Ammon's horn (tissue), 1 donor: Measurements from ENCODE around the gene LRRIQ3.
A peak's percentile ranks its signal among the peaks of the same experiment; 100 is the strongest.
"Not testable (repeated sequence)": the region's sequence is repeated elsewhere in the genome, so short reads cannot be mapped to it uniquely, and the experiment has no call there.

Experiments used
- DNase-seq: peaks from one replicate; pipeline ENCODE4 v3.0.0-alpha.2; 2016; ENCODE audit warnings: low spot score

Gene LRRIQ3, protein sequence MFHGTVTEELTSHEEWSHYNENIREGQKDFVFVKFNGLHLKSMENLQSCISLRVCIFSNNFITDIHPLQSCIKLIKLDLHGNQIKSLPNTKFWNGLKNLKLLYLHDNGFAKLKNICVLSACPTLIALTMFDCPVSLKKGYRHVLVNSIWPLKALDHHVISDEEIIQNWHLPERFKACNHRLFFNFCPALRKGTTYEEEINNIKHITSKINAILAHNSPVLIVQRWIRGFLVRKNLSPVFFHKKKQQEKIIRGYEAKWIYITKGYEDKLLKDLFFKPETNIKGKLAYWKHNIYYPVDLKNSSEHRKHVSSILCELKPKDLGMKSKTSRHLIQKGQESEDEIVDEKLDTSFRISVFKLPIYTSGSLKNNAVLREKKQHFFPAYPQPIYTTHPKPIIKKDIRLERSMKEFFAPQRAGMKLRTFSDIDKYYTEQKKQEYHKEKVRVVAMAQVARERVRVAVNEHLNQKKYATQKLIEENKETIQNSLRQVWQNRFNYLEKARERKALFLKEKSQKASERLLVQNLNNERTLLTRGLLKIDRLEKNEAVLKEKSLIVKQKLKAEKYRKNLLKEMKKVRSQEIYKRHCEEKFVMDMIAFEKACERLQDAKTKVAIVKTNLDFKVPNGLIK

DNA sequence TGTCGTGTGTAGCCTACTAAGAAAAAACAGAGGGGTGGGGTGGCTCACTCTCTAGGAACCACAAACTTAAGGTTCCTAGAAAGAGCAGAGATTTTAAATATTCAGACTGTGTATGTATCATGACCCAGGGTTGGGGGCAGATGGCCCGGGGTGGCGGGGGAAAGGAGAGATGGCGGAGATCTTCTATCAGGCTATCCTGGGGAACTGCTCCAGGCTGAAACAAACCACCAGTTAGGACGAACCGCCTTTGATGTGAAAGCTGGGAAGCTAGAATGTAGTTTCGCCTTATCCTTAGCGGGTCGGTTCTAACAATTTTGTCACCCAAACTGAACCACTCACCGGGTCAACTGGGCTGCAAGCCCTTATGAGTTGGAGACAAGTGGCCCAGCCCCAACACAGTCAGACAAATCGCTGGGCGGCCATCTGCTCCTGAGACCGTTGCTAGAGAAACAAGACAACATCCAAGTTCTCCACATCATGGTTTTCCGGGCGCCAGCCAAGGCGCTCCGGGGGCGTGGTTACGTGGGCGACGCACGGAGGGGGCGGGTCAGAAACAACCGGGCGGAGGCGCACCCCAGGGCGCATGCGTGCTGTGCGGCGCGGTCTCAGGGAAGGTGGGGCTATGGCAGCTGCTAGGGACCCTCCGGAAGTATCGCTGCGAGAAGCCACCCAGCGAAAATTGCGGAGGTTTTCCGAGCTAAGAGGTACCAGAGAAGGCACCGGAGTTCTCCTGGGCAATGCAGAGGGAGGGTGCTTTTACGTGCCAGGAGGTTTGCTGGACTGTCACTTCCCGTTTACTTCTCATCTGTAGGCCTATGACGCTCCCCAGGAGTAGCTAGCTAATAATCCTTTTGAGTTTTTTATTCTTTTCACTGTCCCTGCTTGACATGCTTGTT lies at the start of gene LRRIQ3, which contains the start of gene FPGT:
LRRIQ3 (minus strand) TSS at position 520 of the 896 bp plus-strand sequence. CDS start 14,492 bp downstream, outside the sequence.
FPGT (plus strand) TSS at position 586 of the 896 bp plus-strand sequence; CDS start at position 623, 37 bp downstream.
- DNase-seq = peak; percentile 96

DNA sequence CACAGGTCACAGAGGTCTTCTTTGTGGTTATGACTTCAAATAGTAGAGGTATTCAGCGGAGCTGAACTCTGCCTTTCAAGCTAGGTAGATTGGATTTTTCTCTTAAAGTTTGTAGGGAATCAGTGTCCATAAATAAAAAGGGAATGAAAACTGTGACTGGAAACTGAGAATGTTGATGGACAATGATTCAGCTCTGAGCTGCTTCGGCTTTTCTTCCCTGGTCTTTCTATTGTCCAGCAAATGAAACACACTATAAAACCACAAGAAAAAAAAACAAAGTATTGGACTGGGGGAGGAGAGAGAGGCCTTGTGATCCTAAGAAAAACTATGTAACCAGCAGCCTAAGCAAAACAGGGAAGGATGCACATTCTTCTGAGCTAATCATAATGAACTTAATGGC lies 48.3 kb upstream of the LRRIQ3 start:
- no peak for DNase-seq

DNA sequence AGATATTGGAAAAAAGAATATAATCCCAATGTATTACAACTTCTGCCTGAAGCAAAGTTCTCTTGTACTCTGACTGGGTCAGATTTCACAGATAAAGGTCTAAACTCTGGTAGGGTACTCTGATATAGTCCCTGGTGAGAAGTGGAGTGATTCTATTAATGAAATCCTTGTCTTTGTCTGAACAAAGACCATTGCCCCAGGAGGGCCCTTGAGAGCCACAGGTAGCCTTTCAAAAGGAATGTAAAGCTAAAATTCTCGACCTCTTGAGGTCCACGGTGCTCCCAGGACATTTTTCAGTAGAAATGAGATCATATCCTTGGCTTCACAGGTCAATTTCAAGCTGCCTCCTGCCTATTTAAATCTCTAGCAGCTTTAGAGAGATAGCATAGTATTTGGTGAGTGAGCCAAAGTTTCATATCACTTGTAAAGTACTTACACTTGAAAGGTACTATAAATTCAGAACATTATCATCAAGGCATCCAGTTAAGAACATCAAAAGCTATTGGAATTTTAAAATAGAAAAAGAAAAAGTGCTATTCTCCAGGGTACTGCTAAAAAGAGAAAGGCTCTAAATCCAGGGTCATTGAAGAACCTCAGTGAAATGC lies 47.3 kb upstream of the LRRIQ3 start:
- DNase-seq = no peak

DNA sequence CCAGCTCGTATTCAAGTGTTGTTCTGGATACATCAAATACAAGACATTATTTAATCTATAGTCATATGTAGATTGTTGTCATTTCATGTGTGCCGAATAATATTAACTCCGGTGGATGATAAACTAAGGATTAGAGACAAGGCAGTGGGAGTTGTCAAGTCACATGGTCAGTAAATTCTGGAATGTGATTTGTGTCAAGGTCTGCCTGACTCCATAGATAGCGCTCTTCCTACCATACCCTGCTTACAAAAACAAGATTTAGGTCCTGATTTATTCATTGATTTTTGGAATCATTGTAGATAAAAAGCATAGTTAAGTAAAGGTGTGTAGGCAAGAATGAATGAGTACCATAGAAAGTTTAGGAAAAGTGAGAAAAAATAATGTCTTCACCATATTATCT lies 39.8 kb upstream of the LRRIQ3 start:
- DNase-seq = no peak

DNA sequence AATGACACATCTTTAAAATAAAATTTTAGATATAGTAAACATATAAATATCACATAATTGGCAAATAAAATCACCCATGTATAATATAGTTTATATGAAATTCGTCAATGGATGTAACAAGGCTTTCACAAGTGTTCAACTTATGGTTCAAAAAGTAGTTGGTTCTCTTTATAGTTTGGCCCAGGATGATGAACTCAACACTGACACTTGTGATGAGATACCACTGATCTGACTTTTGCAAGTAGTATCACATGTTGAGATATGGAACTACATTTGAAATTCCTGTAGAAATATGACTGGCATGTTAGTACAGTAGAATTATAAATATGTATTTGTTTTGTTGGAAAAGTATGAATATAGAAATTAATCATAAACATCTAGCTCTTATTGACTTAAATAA lies 39.1 kb upstream of the LRRIQ3 start:
- no peak for DNase-seq

DNA sequence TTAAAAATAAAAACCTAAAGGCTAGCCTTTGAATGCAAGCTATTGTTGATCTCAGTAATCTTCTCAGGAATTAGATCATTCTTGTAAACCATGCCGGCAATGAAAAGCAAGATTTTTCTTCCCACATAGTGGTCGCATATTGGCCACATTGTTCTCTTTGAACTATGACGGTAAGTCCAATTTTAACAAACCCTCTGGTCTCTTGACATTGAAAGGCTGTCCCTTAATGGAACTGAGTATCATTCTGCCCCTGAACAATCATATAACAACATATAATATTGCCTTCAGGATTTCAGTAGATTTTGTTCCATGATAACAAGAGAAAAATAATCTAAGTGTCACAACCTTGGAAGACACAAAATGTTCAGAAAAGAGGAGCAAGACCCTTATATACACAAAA lies 38.5 kb upstream of the LRRIQ3 start:
- DNase-seq = no peak

DNA sequence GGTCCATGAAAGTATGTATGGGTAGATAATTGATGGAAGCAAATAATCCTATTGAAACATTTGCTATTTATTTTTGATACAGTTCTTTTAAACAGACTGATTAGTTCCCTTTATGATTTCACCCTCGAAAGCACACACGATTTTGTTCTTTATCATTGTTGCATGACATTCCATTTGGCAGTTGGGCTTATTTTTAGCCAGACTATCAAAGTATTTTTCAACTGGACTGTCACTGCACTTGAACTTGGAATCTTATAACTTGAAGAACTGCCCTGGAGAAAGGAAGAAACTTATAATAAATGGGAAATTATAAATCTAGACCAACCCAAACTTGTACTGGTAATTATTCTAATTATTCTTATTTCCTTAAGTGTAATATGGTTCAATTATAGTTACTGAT lies 37.2 kb upstream of the LRRIQ3 start, which contains the start of gene TNNI3K:
TNNI3K (plus strand) TSS at position 235 of the 400 bp plus-strand sequence; CDS start at position 300, 65 bp downstream.
- no peak for DNase-seq

DNA sequence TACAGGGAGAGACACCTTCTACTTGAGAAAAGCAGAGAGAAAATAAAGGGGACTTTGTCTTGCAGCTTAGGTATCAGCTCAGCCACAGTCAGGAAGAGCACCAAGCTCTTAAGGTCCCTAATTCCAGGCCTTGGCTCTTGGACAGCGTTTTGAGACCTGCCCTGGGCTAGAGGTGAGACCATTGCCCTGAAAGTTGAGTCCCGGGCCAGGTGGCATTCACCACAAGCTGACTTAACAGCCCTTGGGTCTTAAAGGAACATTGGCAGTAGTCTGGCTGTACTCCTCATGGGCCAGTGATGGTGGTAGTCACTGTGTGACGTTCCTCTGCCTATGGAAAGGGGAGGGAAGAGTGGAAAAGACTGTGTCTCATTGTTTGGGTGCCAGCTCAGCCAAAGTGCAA lies 25.5 kb upstream of the LRRIQ3 start:
- no peak for DNase-seq

DNA sequence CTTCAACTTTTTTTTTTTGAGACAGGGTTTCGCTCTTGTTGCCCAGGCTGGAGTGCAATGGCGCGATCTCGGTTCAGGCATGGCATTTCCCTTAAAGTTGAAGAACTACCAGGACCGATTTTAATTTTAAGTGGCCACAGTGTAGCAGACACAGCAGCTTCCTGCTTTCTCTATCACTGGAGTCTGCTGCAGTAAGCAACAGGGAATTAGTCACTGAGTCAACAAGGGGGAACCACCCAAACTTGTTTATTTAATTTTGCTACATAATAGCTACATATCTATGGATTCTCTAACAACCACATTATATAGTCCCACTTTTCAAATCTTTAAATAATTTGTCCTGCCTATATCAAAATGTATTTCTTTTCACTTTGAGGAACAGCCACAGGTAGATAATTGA lies 24.7 kb upstream of the LRRIQ3 start:
- no peak for DNase-seq

DNA sequence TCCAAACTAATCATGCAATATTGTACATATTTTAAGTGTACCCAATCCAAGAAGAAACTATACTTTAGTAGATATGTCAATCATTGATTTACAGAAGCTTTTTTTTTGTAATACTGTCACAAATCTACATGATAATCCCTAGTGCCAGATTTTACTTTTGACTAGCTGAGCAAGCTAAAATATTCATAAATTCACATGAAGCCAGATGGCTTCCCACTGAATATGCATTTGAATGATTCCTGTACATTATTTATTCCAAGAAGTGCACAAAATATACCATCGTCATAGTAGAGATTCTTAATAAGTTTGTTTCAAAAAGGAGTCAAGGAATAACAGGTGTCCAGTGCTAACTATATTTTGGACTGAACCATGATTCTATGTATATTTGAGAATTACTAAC lies 17.3 kb upstream of the LRRIQ3 start:
- no peak for DNase-seq

DNA sequence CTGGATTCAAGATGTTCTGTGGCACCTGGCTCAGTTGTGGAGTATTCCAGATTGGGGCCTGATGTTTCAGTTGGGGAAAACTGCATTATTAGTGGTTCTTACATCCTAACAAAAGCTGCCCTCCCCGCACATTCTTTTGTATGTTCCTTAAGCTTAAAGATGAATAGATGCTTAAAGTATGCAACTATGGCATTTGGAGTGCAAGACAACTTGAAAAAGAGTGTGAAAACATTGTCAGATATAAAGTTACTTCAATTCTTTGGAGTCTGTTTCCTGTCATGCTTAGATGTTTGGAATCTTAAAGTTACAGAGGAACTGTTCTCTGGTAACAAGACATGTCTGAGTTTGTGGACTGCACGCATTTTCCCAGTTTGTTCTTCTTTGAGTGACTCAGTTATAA lies 7.3 kb upstream of the LRRIQ3 start:
- no peak for DNase-seq

DNA sequence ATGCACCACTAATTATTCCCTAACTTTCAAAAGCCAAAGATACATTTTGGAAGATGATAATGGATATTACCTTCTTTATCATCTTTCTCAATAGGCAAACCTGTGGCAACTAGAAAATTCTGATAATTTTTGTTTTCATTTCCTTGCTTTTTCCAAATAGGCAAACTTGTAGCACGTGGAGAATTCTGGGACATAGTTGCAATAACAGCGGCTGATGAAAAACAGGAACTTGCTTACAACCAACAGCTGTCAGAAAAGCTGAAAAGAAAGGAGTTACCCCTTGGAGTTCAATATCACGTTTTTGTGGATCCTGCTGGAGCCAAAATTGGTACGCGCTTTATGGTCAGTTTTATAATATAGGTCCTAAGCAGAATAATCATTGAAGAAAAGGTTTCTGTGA lies 1.5 kb upstream of the LRRIQ3 start:
- DNase-seq = no peak

DNA sequence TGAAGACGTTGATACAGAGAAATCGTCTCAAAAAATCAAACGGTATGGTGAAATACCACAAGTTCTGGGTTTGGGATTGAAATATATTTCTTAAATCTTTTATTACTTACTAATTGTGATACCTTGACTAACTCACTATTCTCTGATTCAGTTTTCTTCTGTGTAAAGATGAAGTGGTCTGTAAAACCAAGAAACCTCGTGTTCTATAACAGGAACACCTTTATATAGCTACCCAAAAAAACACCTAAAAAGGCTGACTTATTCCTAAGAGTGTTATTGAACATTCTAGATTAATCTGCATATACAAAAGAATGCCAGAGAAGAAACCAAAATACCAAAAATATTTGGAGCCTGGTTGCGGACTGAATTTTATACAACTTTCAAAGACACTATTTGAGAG lies 721 bp downstream of the LRRIQ3 start:
- no peak for DNase-seq

DNA sequence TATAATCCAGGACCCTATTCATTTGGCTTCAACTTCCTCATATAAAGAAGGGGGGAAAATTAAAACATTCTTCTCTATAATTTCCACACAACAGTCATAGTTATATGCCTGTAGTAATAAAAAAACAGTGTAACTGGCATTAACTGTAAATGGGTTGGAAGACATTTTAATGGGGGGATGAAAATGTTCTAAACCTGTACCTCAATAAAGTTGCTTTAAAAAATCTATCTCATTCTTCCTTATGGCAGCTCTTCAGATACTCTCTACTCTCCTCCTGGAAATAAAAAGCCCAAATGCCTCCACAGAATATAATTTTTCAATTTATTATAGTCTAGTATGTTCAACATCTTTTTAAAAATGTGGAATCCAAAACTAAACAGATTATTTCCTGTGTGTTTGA lies 2.6 kb downstream of the LRRIQ3 start:
- DNase-seq = no peak

DNA sequence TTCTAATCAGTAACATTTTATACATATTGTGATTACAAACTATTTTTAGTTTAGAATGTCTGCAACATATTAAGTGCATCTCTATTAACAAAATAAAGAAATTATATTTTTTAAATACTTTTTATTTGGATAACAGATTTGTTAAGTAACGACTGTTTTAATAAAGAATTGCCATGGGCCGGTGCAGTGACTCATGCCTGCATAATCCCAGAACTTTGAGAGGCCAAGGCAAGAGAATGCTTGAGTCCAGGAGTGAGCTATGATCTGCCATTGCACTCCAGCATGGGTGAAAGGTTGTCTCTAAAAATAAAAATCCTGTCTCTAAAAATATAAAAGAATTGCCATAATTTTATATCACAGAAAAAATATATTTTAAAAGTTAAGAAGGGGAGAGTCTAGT lies 4.1 kb downstream of the LRRIQ3 start:
- no peak for DNase-seq

DNA sequence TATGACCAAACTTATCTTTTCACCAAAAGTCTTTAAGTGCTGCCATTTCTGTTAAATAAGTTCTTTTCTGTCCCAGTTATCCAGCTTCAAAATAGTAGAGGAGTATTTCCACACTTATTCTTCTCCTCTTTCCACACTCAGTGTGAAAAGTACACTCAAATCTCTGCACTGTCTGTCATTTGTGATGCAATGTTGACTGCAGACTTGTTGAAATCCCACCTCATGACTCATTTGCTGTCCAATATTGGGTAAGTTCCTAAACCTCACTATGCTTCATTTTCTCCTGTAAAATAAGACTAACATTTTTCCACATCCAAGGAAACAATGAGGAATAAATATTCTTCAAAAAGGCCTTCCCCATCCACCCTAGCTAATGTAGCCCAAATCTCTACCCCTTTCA lies 17.5 kb downstream of the LRRIQ3 start:
- DNase-seq = no peak

DNA sequence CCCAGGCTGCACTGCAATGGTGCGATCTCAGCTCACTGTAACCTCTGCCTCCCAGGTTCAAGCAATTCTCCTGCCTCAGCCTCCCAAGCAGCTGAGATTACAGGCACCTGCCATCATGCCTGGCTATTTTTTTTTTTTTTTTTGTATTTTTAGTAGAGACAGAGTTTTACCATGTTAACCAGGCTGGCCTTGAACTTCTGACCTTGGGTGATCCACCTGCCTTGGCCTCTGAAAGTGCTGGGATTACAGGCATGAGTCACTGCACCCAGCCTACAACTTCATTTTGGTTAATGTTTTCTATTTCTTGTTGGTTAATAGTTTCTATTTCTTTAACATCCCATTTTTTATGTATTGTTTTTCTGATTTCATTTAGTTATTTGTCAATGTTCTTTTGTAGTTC lies 23.6 kb downstream of the LRRIQ3 start:
- not testable (repeated sequence) for DNase-seq

DNA sequence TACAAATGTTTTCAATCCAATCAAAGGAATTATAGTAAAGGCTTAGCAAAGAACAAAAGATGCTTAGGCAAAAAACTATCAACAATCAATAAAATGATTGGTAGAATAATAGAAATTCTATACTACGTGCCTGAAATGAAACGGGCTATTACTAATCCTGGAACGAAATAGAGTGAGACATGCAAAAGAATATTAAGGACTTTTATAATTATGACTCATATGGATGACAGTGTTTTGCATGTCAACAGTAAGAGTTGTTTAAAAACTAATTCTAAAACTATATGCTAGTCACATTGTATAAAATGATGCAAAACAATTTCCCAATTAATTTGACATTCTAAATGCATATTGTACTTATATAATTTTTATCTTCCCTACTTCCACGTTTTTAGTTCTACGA lies 35.6 kb downstream of the LRRIQ3 start:
- DNase-seq = no peak

DNA sequence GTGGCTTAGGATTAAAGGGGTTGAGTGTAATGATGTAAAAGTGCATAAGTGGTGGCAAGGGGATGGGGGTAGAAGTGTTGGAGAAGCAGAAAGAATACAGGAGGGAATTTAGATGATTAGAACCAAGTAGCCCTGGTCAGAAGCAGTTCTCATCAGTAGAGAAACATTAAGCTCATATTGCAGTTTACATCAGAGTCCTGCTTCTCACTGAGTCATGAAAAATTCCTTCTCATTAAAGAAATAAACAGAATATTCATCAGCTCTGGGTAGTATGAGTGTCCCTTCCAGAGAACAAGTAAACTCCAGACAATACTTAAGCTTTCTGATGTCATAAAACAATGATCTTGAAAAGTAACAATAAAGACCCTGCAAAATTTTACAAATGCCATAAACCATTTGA lies 36.5 kb downstream of the LRRIQ3 start:
- DNase-seq = no peak

DNA sequence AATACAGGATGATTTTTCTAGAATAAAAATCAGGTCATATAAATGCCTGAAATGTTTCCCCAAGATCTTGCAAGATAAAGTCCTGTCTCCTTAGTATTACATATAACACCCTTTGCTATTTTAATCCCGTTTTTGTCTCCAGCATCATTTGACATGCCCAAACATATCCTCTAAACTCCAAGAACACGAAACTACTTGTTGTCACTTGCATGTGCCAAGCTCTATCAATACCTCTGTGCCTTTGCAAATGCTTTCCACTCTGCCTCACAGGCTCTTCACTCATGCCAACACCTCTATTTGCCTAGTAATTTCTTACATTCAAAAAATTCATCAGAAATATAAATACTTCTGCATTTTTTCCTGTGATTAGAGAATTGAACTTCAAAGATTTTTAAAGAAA lies 37.9 kb downstream of the LRRIQ3 start:
- DNase-seq = no peak

DNA sequence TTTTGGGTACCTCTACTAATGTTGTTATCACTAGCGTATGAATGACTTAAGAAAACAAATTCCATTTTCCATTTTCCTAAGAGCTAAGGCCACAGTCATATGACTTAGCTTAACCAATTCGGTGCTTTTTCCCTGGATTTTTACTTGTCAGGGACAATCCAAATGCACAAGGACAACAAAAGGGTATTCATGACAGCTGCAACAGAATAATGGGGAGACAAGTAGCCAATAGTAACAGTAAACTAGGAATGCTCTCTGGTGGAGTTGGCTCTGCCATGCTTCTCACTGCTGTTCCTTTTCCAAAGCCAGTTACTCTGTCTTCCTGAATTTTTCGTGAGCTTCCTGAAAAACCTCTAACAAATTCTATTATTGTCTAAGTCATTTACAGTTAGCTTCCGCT lies 52.9 kb downstream of the LRRIQ3 start:
- peak; percentile 4 for DNase-seq

DNA sequence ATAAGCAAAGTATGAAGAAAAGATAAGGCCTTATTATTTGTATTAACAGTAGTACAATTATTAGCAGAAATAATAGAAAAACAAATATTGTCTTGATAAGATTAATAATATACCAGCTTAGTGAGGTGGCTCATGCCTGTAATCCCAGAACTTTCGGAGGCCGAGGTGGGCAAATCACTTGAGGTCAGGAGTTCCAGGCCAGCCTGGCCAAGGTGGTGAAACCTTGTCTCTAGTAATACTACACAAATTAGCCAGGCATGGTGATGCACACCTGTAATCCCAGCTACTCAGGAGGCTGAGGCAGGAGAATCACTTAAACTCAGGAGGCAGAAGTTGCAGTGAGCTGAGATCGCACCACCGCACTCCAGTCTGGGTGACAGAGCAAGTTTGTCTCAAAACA lies 80.6 kb downstream of the LRRIQ3 start:
- not testable (repeated sequence) for DNase-seq
